ENCODE data around the gene ANKRD2.
"Not testable (repeated sequence)": the region's sequence is repeated elsewhere in the genome, so short reads cannot be mapped to it uniquely, and the experiment has no call there.

ANKRD2 gene

GRCh38 chr10:97547271-97547600 lies 25.3 kb upstream of the ANKRD2 start:
- DNase-seq = no peak

- no peak for DNase-seq
Observed at GRCh38 chr10:97547962-97548361, 24.6 kb upstream of the ANKRD2 start.

DNA sequence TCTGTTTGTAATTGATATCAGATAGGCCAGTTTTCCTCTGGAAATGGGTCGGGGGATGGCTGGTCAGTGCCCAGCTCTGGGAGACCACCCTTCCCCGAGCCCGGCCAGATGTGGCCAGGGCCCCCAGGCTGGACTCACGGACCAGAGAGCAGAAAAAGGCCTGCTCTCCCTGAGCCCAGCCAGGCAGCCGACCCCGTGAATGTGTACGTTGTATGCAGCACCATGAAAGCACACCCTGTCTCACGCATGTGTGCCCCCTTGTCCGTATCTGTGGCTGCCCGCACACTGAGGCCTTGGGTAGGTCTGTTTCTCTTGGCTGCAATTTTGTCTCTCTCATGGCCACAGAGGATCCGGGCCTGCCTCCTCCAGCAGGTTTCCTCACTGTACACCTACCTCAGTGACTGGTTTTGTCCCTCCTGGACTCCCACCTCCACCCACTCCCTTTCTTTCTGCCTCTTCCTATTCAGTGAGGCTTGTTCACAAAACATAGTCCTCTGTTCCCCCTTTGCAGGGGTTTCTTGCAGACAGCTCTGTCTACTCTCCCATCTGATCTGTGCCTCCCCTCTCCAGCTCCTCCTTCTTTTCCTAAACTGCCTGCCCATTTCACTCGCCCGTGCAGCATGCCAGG lies 23.6 kb upstream of the ANKRD2 start:
- DNase-seq = no peak

DNA sequence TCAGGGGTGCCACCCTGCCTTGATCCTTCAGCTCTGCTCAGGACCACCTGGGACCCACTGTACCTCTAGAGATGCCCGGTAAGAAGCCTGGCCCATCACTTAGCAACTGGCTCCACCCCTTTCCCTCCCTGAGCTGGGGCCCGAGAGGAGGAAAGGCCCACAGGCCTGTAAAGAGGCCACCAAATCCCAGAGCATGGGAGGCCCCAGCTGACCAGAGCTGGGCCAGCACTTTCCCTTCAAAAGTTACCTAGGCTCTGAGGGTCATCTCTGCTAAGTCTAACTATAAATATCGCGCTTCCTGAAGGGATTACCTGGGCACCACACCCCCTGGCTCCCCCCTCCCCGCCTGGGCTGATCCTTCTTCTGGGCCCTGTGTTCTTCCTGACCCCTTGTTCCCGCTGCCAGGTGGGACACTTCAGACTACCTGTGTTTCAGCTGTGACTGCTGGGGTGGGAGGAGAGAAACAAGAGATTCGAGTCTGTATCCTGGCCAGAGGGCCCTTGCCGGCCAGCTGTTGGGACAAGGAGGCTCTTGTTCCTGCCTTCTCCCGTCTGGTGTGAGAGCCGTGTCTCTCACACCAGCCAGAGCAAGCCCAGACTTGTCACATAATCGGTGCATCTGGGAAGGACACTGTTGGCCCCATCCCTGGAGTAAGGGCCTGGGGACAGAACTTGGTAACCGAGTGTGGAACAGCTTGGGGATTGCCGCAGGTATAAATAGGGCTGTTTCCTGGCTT lies 22.8 kb upstream of the ANKRD2 start:
- DNase-seq = no peak

GRCh38 chr10:97550336-97551149 lies 22.0 kb upstream of the ANKRD2 start:
- DNase-seq = no peak

DNA sequence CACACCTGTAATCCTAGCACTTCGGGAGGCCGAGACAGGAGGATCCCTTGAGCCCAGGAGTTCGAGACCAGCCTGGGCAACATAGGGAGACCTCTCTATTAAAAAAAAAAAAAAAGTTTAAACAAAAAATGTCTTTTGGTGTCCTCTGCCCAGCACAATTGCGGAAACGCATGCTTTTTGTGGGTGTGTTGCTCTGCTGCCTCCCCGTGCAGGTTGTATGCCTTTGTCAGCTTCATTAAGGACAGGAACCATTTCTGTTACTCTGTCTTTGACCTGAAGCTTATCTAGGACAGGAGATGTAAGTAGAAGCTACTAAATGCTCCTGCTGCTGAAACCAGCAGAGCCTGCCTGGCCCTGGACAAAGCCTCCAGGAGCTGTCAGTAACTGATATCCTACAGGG lies 21.3 kb upstream of the ANKRD2 start:
- no peak for DNase-seq

- peak; percentile 57 for DNase-seq
Observed at GRCh38 chr10:97553575-97554031, 19.0 kb upstream of the ANKRD2 start.

DNA sequence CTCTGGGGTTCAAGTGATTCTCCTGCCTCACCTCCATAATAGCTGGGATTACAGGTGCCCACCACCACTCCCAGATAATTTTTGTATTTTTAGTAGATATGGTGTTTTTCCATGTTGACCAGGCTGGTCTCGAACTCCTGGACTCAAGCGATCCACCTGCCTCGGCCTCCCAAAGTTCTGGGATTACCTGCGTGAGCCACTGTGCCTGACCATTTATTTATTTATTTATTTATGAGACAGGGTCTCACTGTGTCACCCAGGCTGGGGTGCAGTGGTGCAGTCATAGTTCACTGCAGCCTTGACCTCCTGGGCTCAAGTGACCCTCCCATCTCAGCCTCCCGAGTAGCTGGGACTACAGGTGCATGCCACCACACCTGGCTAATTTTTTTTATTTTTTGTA lies 18.2 kb upstream of the ANKRD2 start:
- DNase-seq = not testable (repeated sequence)

DNA sequence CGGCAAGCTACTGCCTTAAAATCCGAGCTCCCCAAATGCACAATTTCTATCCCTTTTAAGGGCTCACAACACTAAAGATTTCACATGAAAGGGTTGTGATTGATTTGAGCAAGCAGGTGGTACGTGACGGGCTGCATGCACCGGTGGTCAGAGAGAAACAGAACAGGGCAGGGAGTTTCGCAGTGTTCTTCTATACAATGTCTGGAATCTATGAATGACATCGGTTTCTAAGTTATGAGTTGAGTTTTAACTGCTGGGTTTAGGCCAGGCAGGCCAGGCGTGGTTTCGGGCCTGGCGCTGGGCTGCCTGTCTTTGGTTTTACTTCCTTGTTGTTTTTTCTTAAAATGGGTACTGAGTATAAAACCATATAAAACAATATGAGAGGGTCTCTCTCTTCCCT lies 17.0 kb upstream of the ANKRD2 start:
- DNase-seq = not testable (repeated sequence)

DNA sequence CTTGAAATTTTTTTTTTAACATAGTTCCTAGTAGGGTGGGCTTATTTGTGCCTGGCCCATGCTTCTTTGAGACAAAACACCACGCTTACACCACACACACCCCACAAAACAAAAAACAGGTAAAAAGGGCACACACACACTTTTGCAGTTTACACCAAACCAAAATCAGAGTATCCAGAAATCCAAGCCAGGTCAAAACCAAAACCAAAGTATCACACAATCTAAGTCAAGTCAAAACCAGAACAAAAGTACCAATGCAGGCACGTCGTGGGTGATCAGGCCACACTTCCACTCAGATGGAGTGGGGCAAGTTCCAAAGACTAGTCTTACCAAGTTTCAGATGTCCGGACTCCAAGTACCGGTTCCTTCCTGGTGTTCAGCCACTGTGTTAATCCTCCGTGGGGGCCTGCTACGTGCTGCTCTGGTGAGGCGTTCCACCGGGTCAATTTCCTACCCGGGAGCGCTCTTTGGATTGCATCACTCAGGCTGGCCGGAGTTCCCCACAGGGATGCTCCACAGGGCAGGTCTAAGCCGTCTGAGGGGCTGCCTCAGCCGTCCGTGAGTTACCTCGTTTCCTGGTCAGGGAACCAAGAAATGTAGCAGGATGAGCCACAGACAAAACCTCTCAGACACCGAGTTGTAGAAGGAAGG lies 11.7 kb upstream of the ANKRD2 start:
- DNase-seq = not testable (repeated sequence)

DNA sequence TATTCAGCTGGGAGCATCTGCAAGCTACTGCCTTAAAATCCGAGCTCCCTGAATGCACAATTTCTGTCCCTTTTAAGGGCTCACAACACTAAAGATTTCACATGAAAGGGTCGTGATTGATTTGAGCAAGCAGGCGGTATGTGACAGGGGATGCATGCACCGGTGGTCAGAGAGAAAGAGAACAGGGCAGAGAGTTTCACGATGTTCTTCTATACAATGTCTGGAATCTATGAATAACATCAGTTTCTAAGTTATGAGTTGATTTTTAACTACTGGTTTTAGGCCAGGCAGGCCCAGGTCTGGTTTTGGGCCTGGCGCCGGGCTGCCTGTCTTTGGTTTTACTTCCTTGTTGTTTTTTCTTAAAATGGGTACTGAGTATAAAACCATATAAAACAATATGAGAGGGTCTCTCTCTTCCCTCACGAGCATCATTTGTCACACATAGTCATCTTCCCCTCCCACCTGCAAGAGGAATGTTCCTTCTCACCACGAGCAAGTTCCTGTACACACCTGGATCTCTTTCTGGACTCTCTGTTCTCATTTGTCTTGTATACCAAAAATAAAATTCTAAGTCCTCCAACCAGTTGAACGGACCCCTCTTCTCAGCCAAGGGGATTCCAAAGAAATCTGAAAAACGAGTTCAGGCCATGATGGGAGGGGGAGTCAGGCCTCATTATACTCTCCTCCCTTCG lies 11.0 kb upstream of the ANKRD2 start:
- DNase-seq = not testable (repeated sequence)

- not testable (repeated sequence) for DNase-seq
Observed at GRCh38 chr10:97562329-97562728, 10.2 kb upstream of the ANKRD2 start.

- DNase-seq = no peak
Observed at GRCh38 chr10:97563337-97563736, 9.2 kb upstream of the ANKRD2 start.

DNA sequence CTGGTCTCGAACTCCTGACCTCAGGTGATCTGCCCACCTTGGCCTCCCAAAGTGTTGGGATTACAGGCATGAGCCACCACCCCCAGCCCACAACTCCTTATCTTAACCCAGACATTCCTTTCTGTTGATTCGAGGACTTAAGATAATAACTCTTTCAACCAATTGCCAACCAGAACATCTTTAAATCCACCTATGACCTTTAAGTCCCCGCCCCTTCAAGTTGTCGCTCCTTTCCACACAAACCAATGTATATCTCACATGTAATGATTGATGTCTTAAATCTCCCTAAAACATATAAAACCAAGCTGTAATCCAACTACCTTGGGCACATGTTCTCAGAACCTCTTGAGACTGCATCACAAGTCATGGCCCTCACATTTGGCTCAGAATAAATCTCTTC lies 7.8 kb upstream of the ANKRD2 start:
- DNase-seq = no peak

DNA sequence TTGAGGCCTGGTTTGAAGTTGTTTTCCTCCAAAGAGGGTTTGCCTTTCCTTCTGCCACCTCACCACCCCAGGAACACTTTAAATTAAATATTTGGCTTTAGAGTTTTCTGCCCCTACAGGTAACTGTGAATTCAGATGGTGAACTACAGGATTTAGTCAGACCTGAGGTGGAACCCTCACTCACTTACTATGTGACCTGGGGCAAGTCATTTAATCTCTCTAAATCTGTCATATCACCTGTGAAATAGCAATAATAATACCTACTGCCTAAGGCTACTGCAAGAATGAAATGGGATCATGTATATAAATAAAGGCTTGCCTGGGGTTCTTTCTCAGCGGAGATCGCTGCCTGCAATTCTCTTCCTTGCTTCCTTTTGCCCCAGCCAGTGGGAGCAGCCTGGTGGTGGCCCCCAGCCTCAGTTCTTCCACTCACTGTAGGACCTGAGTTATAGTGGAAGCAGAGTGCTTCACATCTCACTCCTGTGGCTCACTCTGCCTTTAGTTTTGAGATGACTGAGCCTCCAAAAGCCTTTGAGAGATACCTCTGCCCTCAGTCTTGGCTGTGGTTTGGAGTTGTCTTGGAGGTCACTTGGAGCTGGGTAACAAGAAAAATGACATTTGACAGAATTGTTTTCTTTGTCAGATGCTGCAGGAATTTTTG lies 6.1 kb upstream of the ANKRD2 start:
- no peak for DNase-seq

DNA sequence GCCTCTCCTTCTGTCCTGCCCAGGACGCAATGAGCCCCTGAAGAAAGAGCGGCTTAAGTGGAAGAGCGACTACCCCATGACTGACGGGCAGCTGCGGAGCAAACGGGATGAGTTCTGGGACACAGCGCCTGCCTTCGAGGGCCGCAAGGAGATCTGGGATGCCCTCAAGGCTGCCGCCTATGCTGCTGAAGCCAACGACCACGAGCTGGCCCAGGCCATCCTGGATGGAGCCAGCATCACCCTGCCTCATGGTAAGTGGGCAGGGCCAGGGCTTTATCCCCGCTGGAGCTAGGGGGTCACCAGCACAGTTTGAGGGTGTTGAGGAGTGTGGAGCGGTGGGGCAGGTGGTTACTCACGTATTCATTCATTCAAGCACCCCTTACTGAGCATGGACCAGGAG lies 4.7 kb upstream of the ANKRD2 start:
- DNase-seq = no peak

DNA sequence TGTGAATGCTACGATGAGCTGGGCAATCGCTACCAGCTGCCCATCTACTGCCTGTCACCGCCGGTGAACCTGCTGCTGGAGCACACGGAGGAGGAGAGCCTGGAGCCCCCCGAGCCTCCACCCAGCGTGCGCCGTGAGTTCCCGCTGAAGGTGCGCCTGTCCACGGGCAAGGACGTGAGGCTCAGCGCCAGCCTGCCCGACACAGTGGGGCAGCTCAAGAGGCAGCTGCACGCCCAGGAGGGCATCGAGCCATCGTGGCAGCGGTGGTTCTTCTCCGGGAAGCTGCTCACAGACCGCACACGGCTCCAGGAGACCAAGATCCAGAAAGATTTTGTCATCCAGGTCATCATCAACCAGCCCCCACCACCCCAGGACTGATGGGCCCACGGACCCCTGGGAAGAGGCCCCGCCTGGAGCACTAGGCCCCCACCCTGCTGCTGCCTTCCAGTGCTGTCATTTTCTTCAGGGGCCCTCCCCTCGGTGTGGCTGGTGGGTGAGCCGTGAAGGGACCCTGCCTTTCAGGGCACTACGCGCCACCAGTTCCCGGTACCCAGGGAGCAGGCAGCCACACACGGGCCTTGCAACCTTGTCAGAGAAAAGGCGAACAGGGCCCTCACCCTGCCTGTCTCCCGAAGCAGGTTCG lies 2.3 kb upstream of the ANKRD2 start:
- DNase-seq = no peak

GRCh38 chr10:97570789-97571471 lies 1.6 kb upstream of the ANKRD2 start:
- no peak for DNase-seq

DNA sequence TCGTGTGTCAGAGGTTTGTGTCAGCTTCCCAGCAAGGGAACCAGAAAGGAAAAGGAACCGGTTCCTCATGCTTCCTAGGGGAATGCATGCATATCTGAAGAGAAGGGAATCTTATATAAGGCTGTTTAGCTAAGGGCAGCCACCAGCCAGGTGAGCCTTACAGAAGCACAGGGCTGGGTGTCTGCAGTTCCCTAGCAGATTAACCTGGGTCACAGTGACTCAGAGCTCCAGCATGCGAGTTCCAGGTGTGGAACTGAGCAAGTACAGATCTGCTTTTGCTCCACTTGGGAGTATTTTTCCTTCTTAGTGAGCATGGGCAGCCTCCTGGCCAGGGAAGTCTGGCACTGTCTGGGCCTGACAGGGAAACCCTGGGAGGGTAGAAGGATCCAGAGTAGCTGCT lies 957 bp upstream of the ANKRD2 start:
- DNase-seq = no peak

GRCh38 chr10:97573021-97573420 lies 442 bp downstream of the ANKRD2 start:
- no peak for DNase-seq

DNA sequence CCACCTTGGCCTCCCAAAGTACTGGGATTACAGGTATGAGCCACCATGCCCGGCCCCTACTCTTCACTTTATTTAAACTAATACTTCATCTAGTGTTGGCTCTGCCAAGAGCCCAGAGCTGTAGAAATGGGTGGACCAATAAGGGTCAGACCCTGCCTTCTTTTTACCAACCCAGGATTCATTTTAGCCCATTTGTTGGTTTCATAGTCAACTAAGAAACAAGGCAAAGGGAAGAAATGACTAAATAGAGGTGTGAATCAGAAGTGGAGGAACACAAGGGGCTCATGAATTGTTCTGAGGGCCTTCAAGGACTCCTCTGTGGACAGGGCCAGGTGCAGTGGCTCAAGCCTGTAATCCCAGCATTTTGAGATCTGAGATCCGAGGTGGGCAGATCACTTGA lies 1.1 kb downstream of the ANKRD2 start:
- no peak for DNase-seq
